SK-N-MC (cell line): ENCODE results near the gene PTPRA.

ENCODE experiments used
- EZH2 ChIP-seq: fragments of 200-600 bp; sonication (generic); IDR thresholded peaks from one replicate; pipeline ENCODE4 v1.6.1; 2017; ENCODE audit warnings: antibody characterized with exemption
- FOXP2 ChIP-seq: optimal IDR thresholded peaks from 2 replicates; pipeline ENCODE3; 2011; ENCODE audit warnings: mild to moderate bottlenecking, moderate library complexity; ENCODE audit not compliant: insufficient read depth; ENCODE audit errors: extremely low read length, control extremely low read depth
- POLR2AphosphoS5 ChIP-seq: IDR thresholded peaks from 2 replicates; pipeline ENCODE4 v1.6.1; 2012; ENCODE audit warnings: mild to moderate bottlenecking, low read depth, low read length, borderline replicate concordance

GRCh38 chr20:2833761-2834160, 39.5 kb upstream of the PTPRA start:
- TF ChIP-seq POLR2AphosphoS5, result no peak
- no peak for TF ChIP-seq EZH2
- TF ChIP-seq FOXP2, result no peak
